ENCODE measurements around the gene SPEF1. TPM values are rescaled to one million over a fixed set of nuclear protein-coding genes. Genes with fewer than 3 reads are reported as not detected.
A peak's percentile ranks its signal among the peaks of the same experiment; 100 is the strongest.

SPEF1 gene
- total and polyA plus RNA-seq, 2 of the 4 experiments (the other 2 are of a cell fraction) = 0.15 TPM; not detected in 1

GRCh38 chr20:3798373-3798768, 17.1 kb upstream of the SPEF1 start:
- Histone ChIP-seq H3K9ac (ENCODE audit: low read depth, low read length) (peak overlapping the region; percentile 19; the same call in 1 of the 2 replicates), H3K9me3 (ENCODE audit: control insufficient read depth, insufficient read depth, low read length) (no peaks in the 10 kb centered on the region), H2AK5ac (ENCODE audit: low read depth, low read length) (peak overlapping the region; percentile 69; the same call in 1 of the 2 replicates), H3K9me1 (ENCODE audit: insufficient read depth, low read length) (peaks cover 24% of the 10 kb centered on the region), H3K23ac (ENCODE audit: low read depth, low read length) (0 out of 2 replicates have a peak overlapping the region, but pooled peaks have one; percentile 51), H4K20me1 (ENCODE audit: insufficient read depth, low read length) (no peaks in the 10 kb centered on the region), H2AFZ (replicated peaks; ENCODE audit: low read length, poor library complexity) (no peak overlapping the region), H3K79me1 (ENCODE audit: low read depth in 1 of 2, low read length in 2 of 2) (peaks cover 37 to 80% of the 10 kb centered on the region in 2 experiments), H3K4me3 (ENCODE audit: insufficient read depth, low read depth, low read length) (no peak overlapping the region), H3K56ac (ENCODE audit: extremely low read depth, insufficient read depth, low read length) (peak overlapping the region; percentile 56; the same call in 1 of the 2 replicates), H3K14ac (replicated peaks; ENCODE audit: low read depth, low read length) (peak overlapping the region; percentile 82), H3K27ac (ENCODE audit: insufficient read depth, low read length) (peak overlapping the region; percentile 29; the same call in 1 of the 2 replicates), H2BK120ac (ENCODE audit: low read depth, low read length) (peak overlapping the region; percentile 60), H3K36me3 (ENCODE audit: control insufficient read depth, insufficient read depth, low read length) (peaks cover 43% of the 10 kb centered on the region), H3K18ac (ENCODE audit: low read depth, low read length) (no peak overlapping the region), H2AK9ac (replicated peaks; ENCODE audit: low read depth, low read length, poor library complexity) (peak overlapping the region; percentile 55), H2BK15ac (ENCODE audit: low read depth, low read length) (no peak overlapping the region; the same call in 2 of the 3 replicates), H3K4me2 (ENCODE audit: low read depth, low read length) (peak overlapping the region; percentile 76), H3K4ac (ENCODE audit: low read depth, low read length) (peak overlapping the region; percentile 62), H3K4me1 (ENCODE audit: control insufficient read depth, insufficient read depth, low read length) (peaks cover 26% of the 10 kb centered on the region), H3K27me3 (ENCODE audit: control insufficient read depth, insufficient read depth, low read length) (no peaks in the 10 kb centered on the region), H2BK5ac (ENCODE audit: low read depth, low read length, poor library complexity, severe bottlenecking) (peak overlapping the region; percentile 39), H4K5ac (ENCODE audit: low read depth, low read length) (no peak overlapping the region; the same call in 1 of the 2 replicates), H4K8ac (ENCODE audit: low read depth in 2 of 2, low read length in 2 of 2) (peak overlapping the region in 1 of 2 experiments; percentile 44; a peak in 2 of 4 replicates), H2BK20ac (ENCODE audit: low read depth, low read length) (0 out of 2 replicates have a peak overlapping the region, but pooled peaks have one; percentile 66), H4K91ac (ENCODE audit: insufficient read depth, low read depth, low read length) (peak overlapping the region; percentile 29)
- dilution Hi-C loops (cut with HindIII; ENCODE audit: low sequenced_read_pairs, unreplicated experiment) = no loop called here
- no TSS peak for BruUV-seq (replicated peaks)
- POLR2A ChIA-PET (ENCODE audit: unreplicated experiment) = interaction anchor here (0.5 to 0.7 kb wide), 3 partner anchors 41 to 95 kb away, joined by 3 to 12 read pairs (median 7); no protein-coding TSS in a partner anchor
- no CpG with 5 or more reads among the region's 5 CpGs for WGBS, 2 experiments (ENCODE audit: extremely low coverage in 2 of 2, insufficient read length in 1 of 2)
- DNase-seq (no peak), ATAC-seq (ENCODE audit: low read depth) (no peak)
- in situ Hi-C loops (cut with MboI; ENCODE audit: low sequenced_read_pairs) = no loop called here
- TF ChIP-seq MAZ (IDR thresholded peaks at IDR 0.05; ENCODE audit: borderline replicate concordance, low read depth, low read length) (no peak), NFE2L2 (IDR thresholded peaks at IDR 0.05; ENCODE audit: low read depth, low read length) (no peak), CTCF (conservative IDR thresholded peaks at IDR 0.05; ENCODE audit: low read depth, low read length) (no peak), RFX5 (IDR thresholded peaks at IDR 0.05; ENCODE audit: low read depth, low read length) (no peak), MXI1 (IDR thresholded peaks at IDR 0.05; ENCODE audit: borderline replicate concordance, low read depth, low read length) (no peak), RAD21 (IDR thresholded peaks at IDR 0.05; ENCODE audit: low read length) (no peak), FOS (IDR thresholded peaks at IDR 0.05; ENCODE audit: low read depth, low read length) (no peak), CHD1 (IDR thresholded peaks at IDR 0.05; ENCODE audit: low read depth, low read length) (no peak), USF2 (IDR thresholded peaks at IDR 0.05; ENCODE audit: low read depth, low read length) (no peak), POLR2A (IDR thresholded peaks at IDR 0.05; ENCODE audit: low read depth, low read length) (no peak), CEBPB (IDR thresholded peaks at IDR 0.05; ENCODE audit: low read depth, low read length) (no peak), ELK1 (IDR thresholded peaks at IDR 0.05; ENCODE audit: borderline replicate concordance, low read depth, low read length) (no peak), RCOR1 (IDR thresholded peaks at IDR 0.05; ENCODE audit: insufficient replicate concordance, low read length) (no peak), BHLHE40 (IDR thresholded peaks at IDR 0.05; ENCODE audit: low read depth, low read length) (no peak), MAFK (IDR thresholded peaks at IDR 0.05; ENCODE audit: low read depth, low read length) (no peak)
- CTCF ChIA-PET = no interaction called here
- intact Hi-C loops (cut with micrococcal nuclease) = loop anchor here (2.0 kb wide), 1 partner anchor 14 kb away; no protein-coding TSS in a partner anchor

Data from IMR-90 (cell line).